NCI-H510A treated with DMSO at 0.1 percent for 48 hours (cell line): Measurements from ENCODE around the gene SBF2.
"Not testable (repeated sequence)": the region's sequence is repeated elsewhere in the genome, so short reads cannot be mapped to it uniquely, and the experiment has no call there.

Experiments
- DNase-seq: peaks from one replicate; lab custom pipeline; 2025; lab: John Stamatoyannopoulos, UW

The SBF2 gene

DNA sequence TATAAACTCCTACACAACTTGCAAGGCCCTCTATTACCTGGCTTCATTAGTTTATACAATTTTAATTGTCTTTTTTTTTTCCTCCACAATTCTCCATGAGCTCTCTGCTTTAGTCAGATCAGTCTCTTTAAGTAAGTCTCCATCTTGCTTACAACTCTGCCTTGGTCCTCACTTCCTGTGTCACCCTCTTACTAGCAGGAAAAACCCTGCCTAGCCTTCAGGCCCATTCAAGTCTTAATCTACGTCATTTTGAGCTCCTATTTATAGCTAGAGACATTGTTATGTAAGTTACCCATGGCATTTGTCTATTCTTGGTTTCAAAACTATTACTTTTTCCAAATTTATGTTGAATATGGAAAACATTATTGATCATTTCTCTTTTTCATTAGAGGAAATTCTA, 177.4 kb downstream of the SBF2 start:
- no peak for DNase-seq

DNA sequence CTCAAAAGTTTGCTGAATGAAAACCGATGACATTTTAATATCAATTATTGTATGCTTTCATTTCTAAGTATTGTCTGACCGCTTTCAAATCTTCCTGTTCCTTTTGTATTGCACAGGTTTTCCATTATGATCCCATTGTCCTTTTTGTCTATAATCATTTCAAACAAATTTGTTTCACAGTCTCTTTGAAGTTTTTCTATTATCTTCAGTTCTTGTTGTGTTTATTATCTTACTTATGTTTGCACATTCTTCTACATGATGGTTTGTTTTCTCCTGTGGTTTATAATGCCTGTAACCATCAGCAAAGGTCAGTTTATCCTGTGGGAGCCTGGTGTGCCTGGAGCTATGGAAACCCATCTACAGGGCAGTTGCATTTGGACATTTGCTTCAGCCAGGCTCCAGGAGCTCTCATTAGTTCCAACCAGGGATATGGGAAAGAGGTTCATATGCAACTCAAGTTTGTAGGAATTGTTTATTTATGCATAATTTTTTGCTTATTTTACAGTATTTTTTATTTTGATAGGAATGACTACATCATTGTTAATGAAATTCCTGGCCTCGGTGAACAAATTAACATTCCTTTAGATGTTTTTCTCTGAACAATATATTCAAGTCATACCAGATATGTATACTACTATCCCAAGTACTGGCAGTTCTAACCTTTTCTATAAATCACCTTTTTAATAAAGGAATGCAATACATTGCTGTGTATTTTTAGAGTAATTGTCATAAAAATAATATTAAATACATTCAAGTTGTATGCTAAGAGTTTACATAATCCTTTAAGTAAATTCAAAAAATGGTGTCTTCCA, 179.2 kb downstream of the SBF2 start:
- no peak for DNase-seq

DNA sequence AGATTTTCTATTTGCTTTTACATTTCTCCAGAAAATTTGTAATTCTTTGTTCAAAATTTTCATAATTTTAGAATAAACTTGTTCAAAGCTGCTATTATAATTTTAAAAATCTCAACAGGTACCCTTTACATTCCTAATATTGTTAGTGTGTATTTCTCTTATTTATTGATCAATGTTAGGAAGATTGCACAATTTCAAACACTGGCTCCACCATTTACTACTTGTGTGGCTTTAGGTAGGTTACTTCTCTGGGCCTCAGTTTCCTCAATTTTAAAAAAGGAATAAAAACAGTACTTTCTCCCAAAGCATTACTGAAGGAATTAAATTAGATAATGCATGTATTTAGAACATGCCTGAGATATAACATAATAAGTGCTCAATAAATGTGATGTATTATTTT, 180.2 kb downstream of the SBF2 start:
- no peak for DNase-seq

DNA sequence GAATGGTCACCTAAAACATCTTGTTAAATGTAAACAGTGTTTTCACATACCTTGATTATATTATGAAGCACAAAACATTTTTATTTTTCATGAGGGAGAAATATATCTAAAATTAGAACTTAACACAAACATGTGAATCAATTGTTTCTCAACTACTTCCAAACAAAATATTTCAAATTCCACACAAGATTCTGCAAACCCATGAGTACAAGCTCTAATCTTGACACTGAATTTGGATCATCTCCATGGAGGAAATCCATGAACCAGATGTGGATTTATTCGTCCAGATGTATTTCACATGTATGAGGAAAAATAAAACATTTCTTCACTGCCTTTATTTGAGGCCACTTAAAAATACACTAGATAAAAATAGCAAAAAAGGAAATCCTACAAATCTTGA, 184.2 kb downstream of the SBF2 start:
- DNase-seq, result no peak

DNA sequence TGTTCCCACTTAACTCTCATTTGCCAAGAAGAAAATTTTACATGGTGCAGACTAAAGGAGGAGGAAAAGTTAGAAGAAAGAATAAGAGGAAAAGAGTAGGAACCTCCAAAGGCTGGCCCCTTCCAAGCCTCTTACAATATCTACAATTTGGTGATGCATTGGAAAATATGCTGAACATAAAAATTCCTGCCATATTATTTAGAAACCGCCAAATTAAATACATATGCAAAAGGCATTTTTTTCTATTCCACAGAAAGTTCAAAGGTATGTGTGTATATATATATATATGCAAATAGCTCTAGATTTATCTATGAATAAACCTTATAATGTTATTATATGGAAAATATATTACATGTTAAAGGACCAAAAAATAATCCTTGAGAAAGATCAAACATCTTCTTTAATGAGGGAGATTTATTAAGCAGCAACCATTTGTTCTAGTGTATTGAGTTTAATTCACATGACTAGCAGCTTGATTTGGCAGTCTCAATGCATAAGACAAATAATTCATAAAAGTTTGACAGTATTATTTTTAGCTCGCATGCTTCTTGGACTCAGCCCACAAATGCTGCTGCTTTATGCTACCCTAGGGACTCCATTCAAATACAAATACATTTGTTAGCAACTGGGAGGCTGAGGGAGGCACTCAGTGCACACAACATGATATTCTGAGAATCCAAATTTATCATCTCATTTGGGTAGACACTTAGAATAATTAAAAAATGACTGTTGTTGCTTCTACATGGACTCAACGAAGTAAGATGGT, 184.9 kb downstream of the SBF2 start:
- no peak for DNase-seq

DNA sequence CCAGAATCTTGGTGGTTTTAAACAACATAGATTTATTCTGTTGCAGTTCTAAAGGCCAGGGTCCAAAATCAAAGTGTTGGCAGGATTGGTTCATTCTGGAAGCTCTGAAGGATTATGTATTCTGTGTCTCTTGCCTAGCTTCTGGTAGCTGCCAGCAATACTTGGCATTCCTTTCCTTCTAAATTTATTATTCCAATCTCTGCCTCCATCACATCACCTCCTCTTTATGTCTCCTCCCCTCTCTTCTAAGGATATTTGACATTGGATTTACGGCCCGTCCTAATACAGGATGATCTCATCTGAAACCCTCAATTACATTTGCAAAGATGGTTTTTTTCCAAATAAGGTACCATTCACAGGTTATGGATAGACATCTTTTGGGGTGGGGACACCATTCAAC, 186.5 kb downstream of the SBF2 start:
- no peak for DNase-seq

DNA sequence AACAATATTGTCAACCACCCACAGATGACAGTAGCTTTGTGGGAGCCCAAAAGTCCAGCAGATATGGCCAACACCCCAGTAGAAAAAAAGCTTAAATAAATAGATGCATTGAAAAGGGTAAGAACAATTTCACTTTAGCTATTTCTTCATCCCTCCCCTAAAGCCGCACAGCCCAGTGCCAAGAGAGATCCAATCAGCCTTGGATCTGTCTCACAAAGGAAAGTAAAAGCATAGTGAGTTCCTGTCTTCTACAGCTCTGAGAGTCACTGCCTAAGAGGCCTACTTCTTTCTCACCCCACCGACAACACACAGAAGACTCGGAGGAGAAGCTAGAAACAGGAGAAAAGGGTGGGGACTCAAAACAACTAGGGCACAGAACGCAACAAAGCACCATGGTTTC, 196.4 kb downstream of the SBF2 start:
- DNase-seq, result no peak

DNA sequence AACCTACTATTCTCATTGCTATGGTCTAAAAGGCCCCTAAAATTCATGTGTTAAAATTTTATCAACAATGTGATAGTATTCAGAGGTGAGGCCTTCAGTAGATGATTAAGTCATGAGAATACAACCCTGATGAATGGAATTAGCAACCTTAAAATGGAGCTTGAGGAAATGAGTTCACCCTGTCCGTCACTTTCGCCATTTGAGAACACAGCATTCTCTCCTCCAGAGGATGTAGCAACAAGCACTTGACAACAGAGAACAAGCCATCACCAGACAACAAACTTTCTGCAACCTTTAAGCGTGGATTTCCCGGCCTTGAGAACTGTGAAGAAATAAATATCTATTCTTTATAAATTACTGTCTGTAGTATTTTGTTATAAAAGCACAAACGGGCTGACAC, 197.0 kb downstream of the SBF2 start:
- DNase-seq, result no peak

DNA sequence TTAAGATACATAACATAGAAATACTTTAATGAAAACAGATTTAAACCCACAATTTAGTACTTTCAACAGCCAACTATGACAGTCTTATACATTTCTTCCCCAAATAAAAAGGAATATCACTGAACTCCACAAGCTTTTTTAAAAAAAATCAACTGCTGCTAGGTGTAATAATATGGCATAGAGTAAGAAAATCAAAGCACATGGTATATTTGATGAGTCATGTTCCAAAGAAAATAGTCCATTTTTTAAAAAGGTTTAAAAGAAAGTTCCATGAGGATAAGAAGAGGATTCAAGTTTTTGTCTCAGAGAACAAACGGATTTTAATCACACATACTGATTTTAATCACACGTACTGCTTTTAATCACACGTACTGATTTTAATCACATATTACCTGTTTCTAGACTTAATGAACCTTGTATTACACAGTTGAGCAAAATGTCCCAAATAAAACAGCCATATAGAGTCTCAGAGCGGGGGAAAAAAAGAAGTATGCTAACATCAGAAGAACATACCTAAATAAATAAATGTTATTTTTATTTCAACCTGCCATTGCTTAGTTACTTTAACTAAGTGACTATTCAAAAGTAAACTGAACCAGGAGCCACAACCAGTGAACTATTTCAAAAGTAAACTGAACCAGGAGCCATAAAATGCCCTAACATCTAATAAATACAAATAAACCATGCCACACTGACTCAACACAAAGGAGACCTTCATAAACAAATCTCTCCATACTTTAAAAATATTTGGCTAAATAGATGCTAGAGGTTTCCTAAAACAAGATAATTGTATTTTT, 198.4 kb downstream of the SBF2 start:
- no peak for DNase-seq

DNA sequence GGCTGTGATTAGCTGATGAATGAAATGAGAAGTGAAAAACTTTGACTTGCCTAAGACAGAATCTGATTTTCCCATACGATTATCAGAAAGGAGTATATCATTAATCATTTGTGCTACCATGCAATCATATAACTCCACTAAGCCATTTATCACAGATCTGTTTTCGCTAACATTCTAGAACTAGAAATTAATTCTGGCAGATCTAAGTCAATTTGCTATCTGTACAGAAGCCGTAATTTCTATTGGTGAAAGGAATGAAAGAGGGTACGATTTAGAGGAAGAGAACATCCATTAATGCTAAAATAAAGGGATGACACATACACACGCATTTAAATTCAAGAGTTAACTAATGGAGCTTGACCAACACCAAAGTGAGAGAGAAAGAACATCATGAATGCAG, 201.6 kb downstream of the SBF2 start:
- no peak for DNase-seq

DNA sequence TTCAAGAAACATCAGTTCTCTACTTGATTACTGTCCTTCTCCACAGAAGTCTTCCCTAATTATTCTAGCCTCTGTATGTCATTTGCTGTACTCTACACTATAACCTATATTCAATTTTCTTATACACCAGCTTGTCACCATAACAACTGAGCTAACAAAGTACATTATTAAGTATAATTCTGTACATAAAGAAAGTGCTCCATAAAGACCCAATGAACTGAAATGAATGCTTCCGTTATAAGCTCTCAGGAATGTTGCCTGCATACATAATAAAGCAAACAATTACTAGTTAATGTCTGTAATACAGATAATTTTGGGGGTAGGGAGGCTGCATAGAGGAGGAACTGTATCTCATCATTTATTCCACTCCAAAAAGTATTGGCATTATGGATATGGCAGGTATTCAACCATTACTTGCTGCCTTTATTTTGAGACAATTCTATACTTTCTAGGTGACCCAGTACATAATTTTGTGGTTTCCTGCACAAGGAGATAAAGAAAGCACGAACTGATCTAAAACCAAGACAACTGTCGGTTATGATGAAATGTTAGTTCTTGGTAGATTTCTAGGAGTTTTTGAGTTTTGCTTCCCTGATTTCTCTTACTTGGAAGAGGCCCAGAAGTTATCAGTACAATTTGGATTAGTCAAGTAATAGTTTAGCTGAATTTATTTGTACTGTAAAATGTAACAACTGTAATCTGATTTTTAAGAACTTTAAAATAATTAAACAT, 202.5 kb downstream of the SBF2 start:
- DNase-seq, result no peak

DNA sequence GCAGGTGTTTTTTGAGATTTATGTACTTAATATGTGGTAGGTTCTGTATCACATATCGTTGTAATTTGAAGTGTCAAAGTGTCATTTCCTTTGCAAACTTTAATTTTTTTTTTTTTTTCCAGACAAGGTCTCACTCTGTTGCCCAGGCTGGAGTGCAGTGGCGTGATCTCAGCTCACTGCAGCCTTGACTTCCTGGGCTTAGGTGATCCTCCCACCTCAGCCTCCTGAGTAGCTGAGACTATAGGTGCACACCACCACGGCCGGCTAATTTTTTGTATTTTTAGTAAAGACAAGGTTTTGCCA, 206.1 kb downstream of the SBF2 start:
- DNase-seq, result not testable (repeated sequence)

DNA sequence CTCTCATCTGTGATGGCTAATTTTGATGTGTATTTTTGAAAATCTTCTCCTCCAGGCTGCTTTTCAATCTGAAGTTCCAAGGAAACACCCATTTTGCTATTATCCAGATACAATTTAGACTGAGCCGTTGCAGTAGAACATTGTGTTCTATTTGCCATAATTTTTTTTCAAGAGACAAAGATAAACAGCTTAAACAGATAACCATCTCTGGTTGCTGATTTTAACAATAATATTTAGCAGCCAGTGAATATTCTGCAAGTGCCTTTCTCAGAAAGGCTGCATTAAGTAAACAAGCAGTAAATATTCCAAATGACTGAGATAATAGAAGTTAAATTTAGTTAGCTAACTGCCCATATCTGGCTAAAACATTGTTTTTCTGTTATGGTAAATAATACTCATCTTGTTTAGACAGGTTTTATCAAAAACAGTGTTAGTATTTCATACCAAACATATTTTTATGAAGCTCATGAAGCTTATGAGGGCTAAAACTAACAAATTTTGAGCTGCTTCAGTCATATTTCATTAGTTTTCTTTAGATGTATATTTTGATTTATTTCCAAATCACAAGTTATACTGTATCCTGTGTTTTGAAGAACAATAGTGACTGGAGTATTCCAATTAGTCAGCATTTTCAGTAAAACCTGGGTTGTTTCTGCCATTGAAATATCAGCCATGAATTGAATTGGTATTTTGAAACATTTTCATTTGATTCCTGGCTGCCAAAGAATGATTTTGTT, 206.7 kb downstream of the SBF2 start:
- no peak for DNase-seq

DNA sequence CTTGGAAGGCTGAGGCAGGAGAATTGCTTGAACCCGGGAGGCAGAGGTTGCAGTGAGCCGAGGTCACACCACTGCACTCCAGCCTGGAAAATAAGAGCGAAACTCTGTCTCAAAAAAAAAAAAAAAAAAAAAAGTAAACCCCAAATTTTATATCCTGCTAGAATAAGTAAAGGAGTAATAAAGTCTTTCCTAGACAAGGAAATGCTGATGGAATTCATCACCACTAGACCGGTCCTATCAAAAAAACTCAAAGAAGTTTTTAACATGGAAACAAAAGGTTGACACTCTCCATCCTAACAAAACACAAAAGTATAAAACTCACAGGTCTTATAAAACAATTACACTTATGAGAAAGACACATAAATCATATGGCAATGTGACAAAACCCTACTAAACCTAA, 213.9 kb downstream of the SBF2 start:
- no peak for DNase-seq

DNA sequence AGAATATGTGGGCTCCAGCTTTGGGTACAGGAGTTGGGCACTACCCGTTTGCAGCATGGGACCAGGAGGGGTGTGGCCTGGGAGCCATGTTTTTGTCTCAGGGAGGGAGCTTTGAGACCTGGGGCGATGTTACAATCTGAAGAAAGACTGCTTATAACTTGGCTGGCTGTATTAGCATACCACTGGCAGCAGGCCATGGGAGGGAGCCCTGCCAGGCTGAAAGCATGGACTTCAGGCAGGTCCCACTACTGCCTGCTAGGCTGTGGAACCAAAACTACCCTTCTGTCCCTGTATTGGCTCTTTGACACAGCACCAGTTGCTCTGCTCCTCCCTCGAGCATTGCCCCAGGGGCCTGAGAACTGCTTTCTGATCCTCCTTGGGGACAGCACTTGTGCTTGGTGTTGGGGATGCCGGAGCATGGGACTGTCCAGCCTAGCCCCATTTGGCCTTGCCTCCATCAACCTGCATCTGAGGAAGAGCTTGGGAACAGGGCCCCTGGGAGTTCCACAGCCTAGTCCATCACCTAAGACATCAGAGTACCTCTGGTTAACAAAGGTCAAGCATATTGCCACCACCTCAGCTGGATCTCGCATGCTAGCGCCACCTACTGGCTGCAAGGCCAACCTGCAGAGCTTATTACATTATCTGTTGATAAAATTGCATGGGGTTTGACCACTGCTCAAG, 217.4 kb downstream of the SBF2 start:
- DNase-seq, result no peak

DNA sequence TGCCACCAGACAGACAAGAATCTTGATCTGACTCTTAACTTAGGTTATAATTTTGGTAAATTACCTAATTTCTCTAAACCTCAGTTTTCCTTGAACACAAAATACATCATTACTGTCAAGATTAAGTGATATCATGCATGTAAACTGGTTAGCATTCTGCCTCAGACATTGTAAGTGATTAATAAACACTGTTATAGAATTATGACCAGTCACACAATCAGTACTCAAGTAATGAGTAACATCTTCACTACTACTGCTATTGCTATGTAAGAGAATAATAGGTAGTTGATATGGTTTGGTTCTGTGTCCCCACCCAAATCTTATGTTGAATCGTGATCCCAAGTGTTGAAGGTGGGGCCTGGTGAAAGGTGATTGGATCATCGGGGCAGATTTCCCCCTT, 218.9 kb downstream of the SBF2 start:
- DNase-seq, result no peak

DNA sequence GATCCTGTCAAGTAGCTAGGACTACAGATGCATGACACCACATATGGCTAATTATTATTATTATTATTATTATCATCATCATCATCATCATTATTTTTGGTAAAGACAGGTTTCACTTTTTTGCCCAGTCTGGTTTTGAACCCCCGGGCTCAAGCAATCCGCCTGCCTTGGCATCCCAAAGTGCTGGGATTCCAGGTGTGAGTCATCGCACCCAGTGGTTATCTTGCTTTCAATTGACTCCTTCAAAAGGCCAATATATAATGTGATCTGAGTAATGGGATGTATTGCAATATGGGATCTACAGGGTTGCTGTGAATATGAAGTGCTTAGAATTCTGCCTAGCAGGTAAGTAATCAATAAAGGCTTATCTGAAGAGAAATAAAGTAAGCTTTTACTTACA, 221.2 kb downstream of the SBF2 start:
- no peak for DNase-seq

DNA sequence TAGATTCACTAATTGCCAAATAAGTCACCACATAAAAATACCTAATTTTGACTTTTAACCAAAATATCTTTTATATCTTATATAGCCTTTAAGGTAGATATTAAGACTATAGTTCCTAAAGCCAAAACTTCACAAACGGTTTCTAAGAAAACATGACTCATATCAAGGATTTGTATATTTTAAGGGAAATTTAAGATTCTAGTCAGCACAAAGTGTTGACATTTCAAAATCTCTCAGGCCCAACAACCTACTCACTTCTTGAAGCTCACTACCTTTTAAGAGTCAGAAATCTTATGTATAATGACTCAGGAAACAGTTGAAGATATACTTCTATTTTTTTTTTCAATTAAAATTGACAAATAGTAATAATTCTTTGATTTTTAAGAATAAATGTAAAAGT, 221.9 kb downstream of the SBF2 start:
- DNase-seq, result no peak

DNA sequence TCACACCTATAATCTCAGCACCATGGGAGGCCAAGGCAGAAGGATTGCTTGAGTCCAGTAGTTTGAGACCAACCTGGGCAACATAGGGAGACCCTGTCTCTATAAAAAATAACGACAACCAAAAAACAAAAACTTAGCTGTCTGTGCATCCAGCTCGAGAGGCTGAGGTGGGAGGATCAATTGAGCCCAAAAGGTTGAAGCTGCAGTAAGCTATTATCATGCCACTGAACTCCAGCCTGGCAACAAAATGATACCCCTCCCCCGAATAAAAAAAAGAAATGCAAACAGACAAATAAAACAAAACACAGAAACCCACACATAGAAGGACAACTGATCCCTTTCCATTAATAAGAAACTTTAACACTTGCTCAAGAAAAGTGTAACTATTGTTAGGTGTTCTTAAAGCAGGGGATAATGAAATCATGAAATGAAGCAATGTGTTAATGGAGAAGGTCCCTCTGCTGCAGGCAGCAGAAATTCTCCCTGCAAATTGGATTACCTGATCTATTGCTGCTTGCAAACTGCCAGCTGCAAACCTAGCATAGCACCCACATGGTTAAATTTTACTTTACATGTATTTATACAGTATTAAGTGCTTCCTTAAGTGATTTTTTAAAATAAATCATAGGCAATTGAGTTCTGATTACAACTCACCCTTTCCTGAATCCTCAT, 226.3 kb downstream of the SBF2 start:
- DNase-seq, result no peak

DNA sequence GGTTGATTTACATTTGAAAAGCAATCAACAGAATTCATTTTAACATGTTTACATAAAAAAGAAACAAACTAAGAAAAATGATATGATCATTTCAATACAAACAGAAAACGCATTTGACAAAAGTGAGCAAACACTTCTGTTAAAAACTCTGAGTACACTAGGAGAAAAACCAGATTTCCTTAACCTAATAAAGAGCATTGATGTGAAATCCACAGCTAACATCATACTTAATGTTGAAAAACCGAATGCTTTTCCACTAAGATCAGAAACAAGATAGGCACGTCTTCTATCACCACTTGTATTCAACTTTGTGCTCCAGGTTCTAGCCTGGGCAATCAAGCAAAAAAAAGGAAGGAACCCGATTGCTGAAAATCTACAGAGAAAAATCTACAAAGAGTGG, 227.6 kb downstream of the SBF2 start:
- DNase-seq, result no peak
